GM21390 (cell line): ENCODE results near the gene GFER.
A peak's percentile ranks its signal among the peaks of the same experiment; 100 is the strongest.

Experiments used
- ATAC-seq: cut with Tn5 transposase; IDR thresholded peaks from one replicate; pipeline ENCODE4 v1.9.1; 2021; ENCODE audit not compliant: unreplicated experiment

Gene GFER

GRCh38 chr16:1990351-1991134, 6.5 kb downstream of the GFER start:
- no peak for ATAC-seq

GRCh38 chr16:1991135-1991551, 7.2 kb downstream of the GFER start:
- ATAC-seq = peak; percentile 28

GRCh38 chr16:1991588-1991947, 7.6 kb downstream of the GFER start:
- ATAC-seq = no peak

GRCh38 chr16:1991948-1992703, 8.1 kb downstream of the GFER start:
- peak; percentile 42 for ATAC-seq

- no peak for ATAC-seq
Measured at GRCh38 chr16:1992704-1993317, 8.8 kb downstream of the GFER start.

GRCh38 chr16:1993731-1994131, 9.7 kb downstream of the GFER start:
- ATAC-seq = no peak

- ATAC-seq = no peak
Measured at GRCh38 chr16:1997494-1998359, 13.7 kb downstream of the GFER start.

GRCh38 chr16:1998360-1998835, 14.4 kb downstream of the GFER start:
- ATAC-seq = no peak

GRCh38 chr16:1998852-1999801, 15.1 kb downstream of the GFER start:
- no peak for ATAC-seq

GRCh38 chr16:1999866-2000514, 16.0 kb downstream of the GFER start:
- ATAC-seq = no peak

- no peak for ATAC-seq
Measured at GRCh38 chr16:2001035-2001434, 17.0 kb downstream of the GFER start.

GRCh38 chr16:2001456-2002355, 17.7 kb downstream of the GFER start:
- no peak for ATAC-seq

GRCh38 chr16:2002406-2003230, 18.6 kb downstream of the GFER start:
- no peak for ATAC-seq

- no peak for ATAC-seq
Measured at GRCh38 chr16:2003231-2003826, 19.3 kb downstream of the GFER start.

- peak; percentile 63 for ATAC-seq
Measured at GRCh38 chr16:2003827-2004641, 20.0 kb downstream of the GFER start.
